ENCODE measurements around the gene FHAD1. TPM values are rescaled to one million over a fixed set of nuclear protein-coding genes. Genes with fewer than 3 reads are reported as not detected.

The FHAD1 gene
- polyA plus RNA-seq, 1 of the 3 experiments (the other 2 are of a cell fraction), result 0.48 TPM

- DNase-seq, result no peak
- ChIA-PET POLR2A (no interaction called here), CTCF (interaction anchor here (0.7 to 1.0 kb wide), 4 partner anchors 12 to 97 kb away, joined by 3 to 5 read pairs (median 3); no protein-coding TSS in a partner anchor)
- Histone ChIP-seq H3F3A (replicated peaks; ENCODE audit: insufficient read depth) (no peaks in the 10 kb centered on the region), H3K9me3 (no peaks in the 10 kb centered on the region; the same call in 1 of the 2 replicates), H3K36me3 (replicated peaks in 1 of 2; ENCODE audit: control insufficient read depth in 1 of 2, insufficient read depth in 2 of 2, low read length in 1 of 2) (no peaks in the 10 kb centered on the region), H4K20me1 (ENCODE audit: insufficient read depth) (no peaks in the 10 kb centered on the region), H3K27me3 (ENCODE audit: insufficient read depth) (no peaks in the 10 kb centered on the region), H3K4me2 (no peak overlapping the region), H3K79me2 (ENCODE audit: insufficient read depth) (no peaks in the 10 kb centered on the region), H2AFZ (ENCODE audit: low read depth) (no peak overlapping the region), H3K27ac (ENCODE audit: low read depth in 2 of 2, low read length in 1 of 2) (no peak overlapping the region), H3K4me1 (ENCODE audit: control insufficient read depth in 1 of 2, insufficient read depth in 2 of 2, low read depth in 1 of 2, low read length in 1 of 2) (peaks cover under 1 to 7% of the 10 kb centered on the region in 2 experiments; a peak in 1 of 4 replicates), H3K9ac (no peak overlapping the region), H3K9me2 (no peaks in the 10 kb centered on the region), H3K4me3 (ENCODE audit: low read depth in 2 of 2, low read length in 1 of 2) (no peak overlapping the region)
- TF ChIP-seq USF1 (IDR thresholded peaks at IDR 0.05; ENCODE audit: borderline replicate concordance, low read depth) (no peak), YY1 (IDR thresholded peaks at IDR 0.05; ENCODE audit: low read depth) (no peak), MAX (IDR thresholded peaks at IDR 0.05; ENCODE audit: low read depth) (no peak), TCF12 (IDR thresholded peaks at IDR 0.05) (no peak), ELF1 (IDR thresholded peaks at IDR 0.05) (no peak), PBX3 (IDR thresholded peaks at IDR 0.05) (no peak), TEAD4 (IDR thresholded peaks at IDR 0.05; ENCODE audit: borderline replicate concordance, insufficient read depth) (no peak), POLR2AphosphoS5 (IDR thresholded peaks at IDR 0.05; ENCODE audit: low read depth, low read length) (no peak), TAF1 (IDR thresholded peaks at IDR 0.05; ENCODE audit: borderline replicate concordance, low read depth, low read length) (no peak), RAD21 (IDR thresholded peaks at IDR 0.05; ENCODE audit: low read length) (no peak), ZBTB33 (IDR thresholded peaks at IDR 0.05; ENCODE audit: borderline replicate concordance, low read depth) (no peak), EP300 (IDR thresholded peaks at IDR 0.05; ENCODE audit: borderline replicate concordance in 1 of 2, low read depth in 1 of 2, low read length in 1 of 2) (no peak), SIN3A (IDR thresholded peaks at IDR 0.05; ENCODE audit: borderline replicate concordance, low read depth, low read length) (no peak), RCOR1 (IDR thresholded peaks at IDR 0.05; ENCODE audit: low read length) (no peak), CTCF (IDR thresholded peaks at IDR 0.05) (no peak)
- 89% methylated on average over 10 of the region's 10 CpGs for WGBS (ENCODE audit: low lambda C conversion rate)
Observed at GRCh38 chr1:15334995-15335394, 88.0 kb downstream of the FHAD1 start.

All from SK-N-SH (cell line).